Measurements from ENCODE around the gene CD300A.

CD300A gene

DNA sequence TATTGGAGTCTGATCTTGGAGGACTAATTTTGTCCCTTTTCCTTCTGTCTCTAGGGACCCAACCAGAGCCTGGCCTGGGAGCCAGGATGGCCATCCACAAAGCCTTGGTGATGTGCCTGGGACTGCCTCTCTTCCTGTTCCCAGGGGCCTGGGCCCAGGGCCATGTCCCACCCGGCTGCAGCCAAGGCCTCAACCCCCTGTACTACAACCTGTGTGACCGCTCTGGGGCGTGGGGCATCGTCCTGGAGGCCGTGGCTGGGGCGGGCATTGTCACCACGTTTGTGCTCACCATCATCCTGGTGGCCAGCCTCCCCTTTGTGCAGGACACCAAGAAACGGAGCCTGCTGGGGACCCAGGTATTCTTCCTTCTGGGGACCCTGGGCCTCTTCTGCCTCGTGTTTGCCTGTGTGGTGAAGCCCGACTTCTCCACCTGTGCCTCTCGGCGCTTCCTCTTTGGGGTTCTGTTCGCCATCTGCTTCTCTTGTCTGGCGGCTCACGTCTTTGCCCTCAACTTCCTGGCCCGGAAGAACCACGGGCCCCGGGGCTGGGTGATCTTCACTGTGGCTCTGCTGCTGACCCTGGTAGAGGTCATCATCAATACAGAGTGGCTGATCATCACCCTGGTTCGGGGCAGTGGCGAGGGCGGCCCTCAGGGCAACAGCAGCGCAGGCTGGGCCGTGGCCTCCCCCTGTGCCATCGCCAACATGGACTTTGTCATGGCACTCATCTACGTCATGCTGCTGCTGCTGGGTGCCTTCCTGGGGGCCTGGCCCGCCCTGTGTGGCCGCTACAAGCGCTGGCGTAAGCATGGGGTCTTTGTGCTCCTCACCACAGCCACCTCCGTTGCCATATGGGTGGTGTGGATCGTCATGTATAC, 26.5 kb upstream of the CD300A start:
- DNase-seq (ENCODE audit: low spot score) = no peak

DNA sequence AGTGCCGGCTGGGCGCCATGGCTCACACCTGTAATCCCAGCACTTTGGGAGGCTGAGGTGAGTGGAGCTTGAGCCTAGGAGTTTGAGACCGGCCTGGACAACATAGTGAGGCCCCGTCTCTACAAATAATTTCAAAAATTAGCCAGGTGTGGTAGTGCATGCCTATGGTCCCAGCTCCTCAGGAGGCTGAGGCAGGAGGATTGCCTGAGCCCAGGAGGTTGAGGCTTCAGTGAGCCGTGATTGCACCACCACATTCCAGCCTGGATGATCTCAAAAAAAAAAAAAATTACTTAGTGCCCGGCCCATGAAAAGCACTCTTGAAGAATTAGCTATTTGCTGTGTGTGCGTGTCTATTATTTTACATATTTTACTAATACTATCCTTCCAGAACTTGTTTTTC, 24.9 kb upstream of the CD300A start:
- no peak for DNase-seq (ENCODE audit: low spot score)

DNA sequence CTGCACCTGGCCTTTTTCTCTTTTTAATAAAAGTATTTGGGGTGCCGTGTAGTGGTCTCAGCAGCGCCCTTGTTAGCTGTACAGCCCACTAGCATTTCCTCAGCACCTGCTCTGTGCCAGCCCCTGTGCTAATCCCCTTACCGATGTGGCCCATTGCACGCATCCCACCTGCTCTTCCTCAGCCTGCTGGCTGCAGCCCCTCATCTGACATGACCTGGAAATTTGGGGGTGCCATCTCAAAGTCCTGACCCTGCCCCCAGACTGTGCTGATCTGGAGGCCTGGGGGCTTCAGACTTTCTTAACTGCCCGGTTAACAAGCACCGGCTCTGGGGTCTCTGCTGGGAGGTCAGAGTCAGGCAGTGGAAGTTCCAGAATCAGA, 24.2 kb upstream of the CD300A start:
- no peak for DNase-seq (ENCODE audit: low spot score)

DNA sequence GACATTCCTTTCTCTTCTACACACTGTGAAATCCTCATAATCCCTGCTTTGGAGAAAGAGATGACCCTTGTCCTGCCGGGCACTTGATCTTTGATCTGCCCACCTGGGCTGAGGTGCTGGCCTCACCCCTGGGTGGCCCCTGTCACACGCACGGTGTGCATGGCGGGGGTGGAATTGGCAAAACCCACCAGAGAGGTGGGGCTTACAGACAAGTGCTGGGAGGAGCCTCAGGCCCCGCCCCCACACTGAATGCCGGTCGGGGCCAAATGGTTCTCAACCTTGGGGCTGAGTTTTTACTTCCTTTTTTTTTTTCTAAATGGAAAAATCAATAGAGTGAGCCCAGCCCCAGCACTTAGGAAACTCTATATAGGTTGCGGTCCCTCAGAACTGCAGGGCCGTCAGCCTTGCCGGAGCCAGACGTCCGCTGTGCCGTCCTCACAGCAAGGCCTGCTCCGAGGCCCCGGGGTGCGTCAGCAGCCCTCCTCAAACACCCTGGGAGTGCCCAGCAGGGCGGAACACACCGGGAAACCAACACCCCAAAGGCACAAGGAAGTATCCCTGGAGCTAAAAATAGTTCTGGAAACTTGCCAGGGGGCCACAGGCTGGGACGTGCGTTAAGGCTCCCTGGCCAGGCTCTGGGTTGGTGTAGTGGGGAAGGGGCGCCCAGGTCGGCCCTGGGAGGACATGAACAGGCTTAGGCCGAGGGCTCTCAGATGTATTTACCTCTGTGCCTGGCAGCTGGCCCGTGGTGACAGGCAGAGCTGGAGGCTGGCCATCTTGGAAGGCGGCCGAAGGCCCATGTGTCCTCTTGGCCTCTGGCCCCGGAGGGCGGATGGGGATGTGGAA, 23.5 kb upstream of the CD300A start:
- peak; percentile 85 for DNase-seq (ENCODE audit: low spot score)

DNA sequence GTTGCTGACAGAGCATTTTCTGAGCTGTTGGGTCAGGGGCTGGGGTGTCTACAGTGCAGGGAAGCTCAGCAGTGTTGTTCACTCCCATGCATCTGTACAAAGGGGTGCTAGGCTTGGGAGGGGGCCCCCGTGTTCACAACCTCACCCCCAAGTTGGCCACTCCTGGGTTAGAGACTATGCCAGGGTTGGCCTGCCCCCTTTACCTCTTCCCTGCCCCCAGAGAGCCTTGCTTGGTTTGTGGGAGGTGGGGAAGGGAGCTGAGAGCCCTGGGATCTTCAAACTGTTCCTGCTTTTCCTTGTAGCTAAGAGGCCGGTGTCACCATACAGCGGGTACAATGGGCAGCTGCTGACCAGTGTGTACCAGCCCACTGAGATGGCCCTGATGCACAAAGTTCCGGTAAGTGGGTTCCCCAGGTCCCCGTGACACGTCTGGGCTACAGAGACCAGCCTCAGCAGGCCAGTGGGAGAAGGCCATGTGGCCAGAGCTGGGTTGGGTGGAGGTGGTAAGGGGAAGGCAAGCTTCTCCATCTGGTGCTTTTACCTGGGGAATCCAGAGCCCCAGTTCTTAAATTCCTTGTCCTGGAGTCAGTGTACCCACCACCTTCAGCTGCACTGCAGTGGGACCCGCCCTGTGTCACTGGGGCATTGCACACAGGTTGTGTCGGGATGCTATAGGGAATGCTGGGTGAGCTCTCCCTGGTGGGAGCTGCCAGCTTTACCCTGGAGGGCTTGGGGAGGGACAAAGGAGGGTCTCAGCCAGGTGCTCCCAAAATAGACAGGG, 22.7 kb upstream of the CD300A start:
- no peak for DNase-seq (ENCODE audit: low spot score)

DNA sequence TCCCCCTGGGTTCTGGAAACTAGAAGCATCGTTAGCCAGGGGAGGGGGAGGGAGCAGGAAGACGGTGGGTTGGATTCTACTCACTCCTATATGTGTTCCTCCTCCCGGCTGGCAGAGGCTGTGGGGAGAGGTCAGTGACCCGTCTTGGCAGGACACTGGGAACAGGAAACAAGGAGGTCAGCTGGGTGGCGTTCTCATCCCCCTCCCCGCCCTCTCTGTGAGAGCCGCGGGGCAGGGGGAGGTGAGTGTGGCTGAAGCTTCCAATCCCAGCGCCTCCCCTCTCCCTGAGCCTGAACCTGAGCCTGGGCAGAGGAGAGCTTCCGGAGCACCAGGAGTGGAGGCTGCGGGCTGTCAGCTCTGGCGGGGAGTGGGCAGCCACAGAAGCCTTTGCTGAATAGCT, 22.0 kb upstream of the CD300A start:
- no peak for DNase-seq (ENCODE audit: low spot score)

DNA sequence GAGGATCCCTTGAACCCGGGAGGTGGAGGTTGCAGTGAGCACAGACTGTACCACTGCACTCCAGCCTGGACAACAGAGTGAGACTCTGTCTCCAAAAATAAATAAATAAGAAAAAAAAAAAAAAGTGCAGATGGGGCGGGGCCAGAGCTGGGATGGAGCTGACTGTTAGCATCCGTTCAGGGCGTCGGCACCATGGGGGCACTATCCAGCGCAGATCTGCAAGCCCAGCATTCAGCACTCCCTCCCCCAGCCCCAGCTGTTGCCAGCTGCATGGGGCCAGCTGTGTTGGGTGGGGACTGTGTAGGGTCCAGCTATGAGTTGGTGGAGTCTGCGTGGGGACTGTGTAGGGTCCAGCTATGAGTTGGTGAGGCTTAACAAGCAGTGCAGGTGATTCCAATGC, 21.3 kb upstream of the CD300A start:
- no peak for DNase-seq (ENCODE audit: low spot score)

DNA sequence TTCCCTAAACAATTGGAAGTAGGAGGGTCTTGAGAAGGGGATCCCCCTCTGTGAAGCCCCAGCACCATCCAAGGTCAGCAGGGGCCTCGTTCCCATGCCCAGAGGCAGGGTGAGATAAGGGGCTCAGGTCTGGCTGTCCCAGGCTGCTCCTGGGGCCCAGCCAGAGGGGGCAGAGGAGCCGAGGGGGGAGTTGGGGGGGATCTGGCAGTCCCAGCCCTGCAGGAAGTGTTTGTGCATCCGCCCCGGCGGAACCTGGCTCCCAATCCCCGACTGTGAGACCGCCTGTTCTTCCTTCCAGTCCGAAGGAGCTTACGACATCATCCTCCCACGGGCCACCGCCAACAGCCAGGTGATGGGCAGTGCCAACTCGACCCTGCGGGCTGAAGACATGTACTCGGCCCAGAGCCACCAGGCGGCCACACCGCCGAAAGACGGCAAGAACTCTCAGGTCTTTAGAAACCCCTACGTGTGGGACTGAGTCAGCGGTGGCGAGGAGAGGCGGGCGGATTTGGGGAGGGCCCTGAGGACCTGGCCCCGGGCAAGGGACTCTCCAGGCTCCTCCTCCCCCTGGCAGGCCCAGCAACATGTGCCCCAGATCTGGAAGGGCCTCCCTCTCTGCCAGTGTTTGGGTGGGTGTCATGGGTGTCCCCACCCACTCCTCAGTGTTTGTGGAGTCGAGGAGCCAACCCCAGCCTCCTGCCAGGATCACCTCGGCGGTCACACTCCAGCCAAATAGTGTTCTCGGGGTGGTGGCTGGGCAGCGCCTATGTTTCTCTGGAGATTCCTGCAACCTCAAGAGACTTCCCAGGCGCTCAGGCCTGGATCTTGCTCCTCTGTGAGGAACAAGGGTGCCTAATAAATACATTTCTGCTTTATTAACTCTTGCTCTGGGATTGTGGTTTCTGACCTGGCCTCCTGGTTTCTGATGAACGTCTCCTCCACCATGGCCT, 19.6 kb upstream of the CD300A start:
- DNase-seq (ENCODE audit: low spot score) = no peak

DNA sequence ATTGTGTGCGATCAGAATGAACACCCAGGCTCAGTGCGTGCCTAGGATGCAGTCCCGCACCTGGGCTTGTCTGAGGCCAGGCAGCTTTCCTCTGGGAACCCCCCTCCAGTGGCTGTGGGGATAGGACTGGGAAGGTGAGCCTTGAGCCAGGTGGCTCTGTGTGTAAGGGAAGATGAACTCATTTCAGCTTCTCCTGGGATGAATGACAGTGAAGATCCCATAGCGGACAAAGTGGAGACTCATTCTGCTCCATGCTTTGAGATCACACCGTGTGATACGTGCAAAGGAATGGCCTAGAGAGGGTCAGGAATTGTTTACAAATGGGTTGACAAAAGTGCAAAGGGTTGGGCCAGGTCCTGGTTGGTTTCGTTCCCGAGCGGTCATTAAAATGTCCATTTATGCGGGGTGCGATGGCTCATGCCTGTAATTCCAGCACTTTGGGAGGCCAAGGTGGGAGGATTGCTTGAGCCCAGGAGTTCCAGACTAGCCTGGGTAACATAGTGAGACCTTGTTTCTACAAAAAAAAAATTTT, 18.7 kb upstream of the CD300A start:
- DNase-seq (ENCODE audit: low spot score) = no peak

DNA sequence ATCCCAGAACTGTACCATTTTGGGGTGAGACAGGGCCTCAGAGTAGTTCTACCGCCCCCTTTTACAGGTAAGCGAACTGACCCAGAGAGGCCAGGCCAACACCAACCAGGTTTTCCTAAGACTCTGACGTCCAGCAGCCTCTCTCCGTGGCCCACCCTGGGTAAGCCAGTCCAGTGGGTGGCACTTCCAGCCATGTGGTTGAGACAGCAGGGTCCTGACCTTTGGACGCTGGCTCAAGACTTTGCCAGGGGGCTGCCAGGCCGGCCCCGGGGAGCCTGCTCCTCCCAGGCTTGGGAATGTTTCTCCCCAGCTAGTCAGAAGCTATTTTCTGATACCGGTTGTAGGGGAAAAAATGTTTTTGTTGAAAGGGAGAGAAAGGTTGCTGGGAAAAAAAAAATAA, 17.7 kb upstream of the CD300A start:
- DNase-seq (ENCODE audit: low spot score) = no peak

DNA sequence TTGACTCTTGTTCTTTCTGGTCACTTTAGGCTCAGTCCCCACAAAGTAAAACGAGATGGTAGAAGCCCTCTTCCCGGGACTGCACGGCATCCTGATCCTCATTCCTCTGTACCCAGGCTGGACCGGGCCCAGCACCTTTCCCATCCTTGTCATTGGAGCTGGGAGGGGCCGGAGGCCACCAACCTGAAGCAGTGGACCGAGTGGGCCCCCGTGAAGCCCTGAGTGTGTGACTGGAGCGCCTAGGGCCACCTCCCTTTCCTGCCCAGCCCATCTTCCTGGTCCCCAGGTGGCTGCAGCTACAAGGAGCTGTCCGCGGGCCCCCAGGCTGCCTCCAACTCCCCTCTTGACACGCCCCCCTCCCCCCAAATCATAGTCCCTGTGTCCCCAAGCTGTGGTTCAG, 17.1 kb upstream of the CD300A start:
- DNase-seq (ENCODE audit: low spot score) = no peak

DNA sequence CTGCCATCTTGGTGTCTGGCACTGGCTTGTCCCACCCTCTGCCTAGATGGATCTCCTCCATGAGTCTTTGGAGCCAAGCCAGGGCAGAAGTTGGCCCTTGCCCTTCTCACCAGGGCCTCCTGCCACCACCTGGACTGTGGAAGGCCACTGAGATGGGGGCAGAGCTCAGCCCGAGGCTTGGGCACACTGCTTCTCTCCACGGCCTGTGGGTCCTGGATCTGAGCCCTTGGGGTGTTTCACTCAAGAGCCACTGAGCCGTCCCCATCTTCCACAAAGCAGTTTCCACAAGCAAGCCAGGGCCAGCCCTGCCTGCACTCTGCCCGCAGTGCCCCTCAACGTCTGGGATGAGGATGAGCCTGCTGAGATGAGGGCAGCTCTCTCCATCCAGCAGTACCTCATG, 16.7 kb upstream of the CD300A start:
- DNase-seq (ENCODE audit: low spot score) = no peak

DNA sequence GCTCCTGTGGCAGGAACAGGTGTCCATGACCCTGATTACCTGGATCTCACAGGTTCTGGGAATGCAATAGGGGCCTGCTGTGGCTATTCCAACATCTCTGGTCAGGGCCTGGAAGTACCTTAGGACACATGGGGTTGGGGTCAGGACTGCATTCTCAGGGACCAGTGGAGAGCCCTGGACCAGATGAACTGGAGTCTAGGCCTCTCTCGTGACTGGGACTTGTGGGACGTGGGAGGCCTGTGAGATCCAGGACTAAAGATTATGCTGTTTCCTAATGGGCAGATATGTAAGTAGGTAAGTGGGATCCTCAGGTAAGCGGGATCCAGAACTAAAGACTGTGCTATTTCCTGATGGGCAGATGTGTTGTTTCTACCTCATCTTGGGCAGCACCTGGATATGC, 16.2 kb upstream of the CD300A start:
- no peak for DNase-seq (ENCODE audit: low spot score)

DNA sequence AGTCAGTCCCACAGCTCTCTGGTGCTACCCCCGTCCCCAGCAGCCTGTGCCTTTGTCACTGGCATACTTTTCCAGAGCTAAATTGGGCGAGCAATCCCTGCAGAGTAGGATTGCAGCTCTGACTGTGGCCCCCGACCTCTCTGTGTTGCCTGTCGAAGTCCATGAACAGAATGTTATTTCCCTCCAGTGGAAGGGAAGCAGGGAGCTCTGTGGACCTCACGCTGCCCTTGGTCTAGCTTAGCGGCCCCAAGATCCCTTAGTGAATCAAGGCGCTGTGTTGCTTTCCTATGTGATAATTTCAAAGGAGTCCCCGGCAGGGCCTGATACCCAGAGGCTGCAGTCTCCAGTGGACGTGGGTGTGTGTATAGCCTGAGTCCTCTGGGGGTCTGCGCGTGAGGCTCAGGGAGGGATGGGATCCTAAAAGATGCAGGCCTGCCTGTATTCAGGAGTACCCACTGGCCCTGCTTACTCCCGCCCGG, 15.5 kb upstream of the CD300A start:
- DNase-seq (ENCODE audit: low spot score) = no peak

DNA sequence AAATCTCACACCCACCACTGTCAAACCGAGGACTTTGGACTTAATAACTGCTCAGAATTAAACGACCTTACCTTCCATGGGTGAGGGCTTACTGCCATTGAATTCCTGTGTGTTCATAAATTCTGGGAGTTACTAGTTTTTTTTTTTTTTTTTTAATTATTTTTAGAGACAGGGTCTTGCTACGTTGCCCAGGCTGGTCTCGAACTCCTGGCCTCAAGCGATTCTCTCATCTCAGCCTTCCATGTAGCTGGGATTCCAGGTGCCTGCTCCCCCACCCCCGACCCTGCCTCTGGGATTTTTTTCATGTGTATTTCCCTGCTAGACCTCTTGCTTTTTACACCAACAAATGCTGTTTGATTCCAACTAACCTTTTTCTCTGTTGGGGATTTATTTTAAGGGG, 14.9 kb upstream of the CD300A start:
- DNase-seq (ENCODE audit: low spot score) = no peak

DNA sequence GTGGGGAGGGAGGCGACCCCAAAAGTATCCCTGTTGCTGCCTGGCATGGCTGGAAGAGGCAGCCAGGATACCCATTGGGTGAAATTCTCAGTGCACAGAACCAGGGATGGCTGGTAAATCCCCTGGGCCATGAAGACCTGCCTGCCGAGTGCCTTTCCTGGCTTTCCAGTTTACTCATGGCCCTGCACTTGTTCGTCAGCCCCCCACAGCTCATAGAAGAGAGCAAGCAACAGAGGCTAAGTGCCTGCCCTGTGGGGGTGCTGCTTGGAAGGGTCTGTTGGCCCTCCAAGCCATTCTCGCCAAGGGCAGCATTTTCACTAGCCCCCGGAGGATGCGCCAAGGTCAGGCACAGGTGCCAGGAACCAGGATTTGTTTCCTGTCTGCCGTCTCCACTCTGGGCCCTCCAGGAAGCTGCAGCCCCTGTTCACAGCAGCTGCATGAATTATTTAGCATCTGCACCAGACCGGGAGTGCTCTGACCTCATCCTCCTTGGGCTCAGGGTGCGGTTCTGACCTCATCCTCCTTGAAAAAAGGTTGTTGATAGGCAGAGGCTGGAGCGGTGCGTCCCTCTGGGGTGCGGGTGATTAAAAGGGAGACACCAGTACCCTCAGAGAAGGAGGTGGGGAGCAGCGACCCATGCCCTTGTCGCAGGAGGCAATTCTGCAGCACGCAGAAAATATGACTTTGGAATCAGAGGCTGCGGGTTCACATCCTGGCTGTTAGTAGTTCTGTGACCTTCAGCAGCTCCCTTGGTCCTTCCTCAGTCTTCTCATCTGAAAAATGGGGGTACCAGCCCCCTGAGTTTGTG, 14.2 kb upstream of the CD300A start:
- no peak for DNase-seq (ENCODE audit: low spot score)

DNA sequence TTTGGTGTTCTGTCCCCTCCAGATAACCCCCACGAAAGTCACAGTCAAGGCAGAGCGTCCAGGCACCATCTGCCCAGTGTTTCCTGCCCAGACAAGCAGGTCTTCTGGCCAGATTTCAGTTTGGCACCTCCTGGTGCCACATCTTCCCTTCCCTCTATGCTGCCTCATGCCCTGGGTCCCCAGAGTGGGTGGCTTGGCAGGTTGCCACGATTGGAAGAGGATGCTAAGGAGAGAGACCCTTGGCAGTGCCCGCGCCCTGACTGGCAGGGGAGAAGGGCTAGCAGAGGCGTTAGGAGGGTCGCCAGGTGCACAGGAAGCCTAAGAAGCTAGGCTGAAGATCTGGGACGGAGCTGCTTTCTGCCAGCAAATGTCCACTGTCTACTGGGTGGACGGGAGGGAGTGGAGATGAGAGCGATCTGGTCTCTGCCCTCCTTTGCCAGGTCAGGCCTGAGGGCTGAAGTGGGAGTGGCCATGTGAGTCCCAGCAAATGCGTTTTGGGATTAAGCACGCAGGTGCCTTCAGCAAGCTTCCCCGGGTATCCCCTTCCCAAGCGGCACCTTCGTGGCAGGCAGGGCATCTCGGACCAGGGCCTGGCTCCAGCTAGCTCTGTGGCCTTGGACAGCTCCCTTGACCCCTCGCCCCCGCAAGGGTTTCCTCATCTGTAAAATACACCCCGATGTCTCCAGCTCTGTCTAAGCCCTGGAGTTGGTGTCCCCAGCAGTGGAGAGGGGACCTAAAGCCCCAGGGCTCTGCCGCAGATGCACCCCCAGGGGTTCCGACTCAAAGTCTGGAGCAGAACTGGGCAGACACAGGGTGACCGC, 13.4 kb upstream of the CD300A start:
- DNase-seq (ENCODE audit: low spot score) = no peak

DNA sequence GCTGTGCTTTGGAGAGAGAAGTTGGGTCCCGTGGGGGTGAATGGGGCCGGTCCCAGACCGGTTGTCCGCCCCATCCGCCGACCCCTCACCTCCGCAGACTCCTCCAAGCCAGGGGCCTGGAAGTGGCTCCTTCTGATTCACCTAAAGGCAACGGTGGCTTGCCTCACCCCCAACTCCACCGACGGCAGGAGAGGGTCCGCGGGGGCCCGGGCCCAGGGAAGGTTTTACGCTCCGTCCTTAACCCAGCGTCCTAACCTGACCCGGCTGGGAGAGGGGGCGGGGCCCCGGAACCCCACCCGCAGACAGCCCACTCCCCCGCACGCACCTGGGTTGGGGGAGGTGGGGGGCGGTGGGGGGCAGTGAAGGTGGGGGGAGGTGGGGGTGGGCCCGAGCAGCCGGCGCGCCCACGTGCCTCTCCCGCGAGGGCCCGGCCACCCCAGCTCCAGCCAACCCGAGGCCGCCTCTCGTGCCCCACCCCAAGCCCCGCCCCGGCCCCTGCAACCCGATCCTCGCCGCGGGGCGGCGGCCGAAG, 12.7 kb upstream of the CD300A start:
- DNase-seq (ENCODE audit: low spot score) = peak; percentile 99
